ENCODE results near the gene TRAPPC10. TPM values are rescaled to one million over a fixed set of nuclear protein-coding genes. Genes with fewer than 3 reads are reported as not detected.

TRAPPC10 gene, protein sequence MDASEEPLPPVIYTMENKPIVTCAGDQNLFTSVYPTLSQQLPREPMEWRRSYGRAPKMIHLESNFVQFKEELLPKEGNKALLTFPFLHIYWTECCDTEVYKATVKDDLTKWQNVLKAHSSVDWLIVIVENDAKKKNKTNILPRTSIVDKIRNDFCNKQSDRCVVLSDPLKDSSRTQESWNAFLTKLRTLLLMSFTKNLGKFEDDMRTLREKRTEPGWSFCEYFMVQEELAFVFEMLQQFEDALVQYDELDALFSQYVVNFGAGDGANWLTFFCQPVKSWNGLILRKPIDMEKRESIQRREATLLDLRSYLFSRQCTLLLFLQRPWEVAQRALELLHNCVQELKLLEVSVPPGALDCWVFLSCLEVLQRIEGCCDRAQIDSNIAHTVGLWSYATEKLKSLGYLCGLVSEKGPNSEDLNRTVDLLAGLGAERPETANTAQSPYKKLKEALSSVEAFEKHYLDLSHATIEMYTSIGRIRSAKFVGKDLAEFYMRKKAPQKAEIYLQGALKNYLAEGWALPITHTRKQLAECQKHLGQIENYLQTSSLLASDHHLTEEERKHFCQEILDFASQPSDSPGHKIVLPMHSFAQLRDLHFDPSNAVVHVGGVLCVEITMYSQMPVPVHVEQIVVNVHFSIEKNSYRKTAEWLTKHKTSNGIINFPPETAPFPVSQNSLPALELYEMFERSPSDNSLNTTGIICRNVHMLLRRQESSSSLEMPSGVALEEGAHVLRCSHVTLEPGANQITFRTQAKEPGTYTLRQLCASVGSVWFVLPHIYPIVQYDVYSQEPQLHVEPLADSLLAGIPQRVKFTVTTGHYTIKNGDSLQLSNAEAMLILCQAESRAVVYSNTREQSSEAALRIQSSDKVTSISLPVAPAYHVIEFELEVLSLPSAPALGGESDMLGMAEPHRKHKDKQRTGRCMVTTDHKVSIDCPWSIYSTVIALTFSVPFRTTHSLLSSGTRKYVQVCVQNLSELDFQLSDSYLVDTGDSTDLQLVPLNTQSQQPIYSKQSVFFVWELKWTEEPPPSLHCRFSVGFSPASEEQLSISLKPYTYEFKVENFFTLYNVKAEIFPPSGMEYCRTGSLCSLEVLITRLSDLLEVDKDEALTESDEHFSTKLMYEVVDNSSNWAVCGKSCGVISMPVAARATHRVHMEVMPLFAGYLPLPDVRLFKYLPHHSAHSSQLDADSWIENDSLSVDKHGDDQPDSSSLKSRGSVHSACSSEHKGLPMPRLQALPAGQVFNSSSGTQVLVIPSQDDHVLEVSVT
- total RNA-seq, result 55.1 TPM

DNA sequence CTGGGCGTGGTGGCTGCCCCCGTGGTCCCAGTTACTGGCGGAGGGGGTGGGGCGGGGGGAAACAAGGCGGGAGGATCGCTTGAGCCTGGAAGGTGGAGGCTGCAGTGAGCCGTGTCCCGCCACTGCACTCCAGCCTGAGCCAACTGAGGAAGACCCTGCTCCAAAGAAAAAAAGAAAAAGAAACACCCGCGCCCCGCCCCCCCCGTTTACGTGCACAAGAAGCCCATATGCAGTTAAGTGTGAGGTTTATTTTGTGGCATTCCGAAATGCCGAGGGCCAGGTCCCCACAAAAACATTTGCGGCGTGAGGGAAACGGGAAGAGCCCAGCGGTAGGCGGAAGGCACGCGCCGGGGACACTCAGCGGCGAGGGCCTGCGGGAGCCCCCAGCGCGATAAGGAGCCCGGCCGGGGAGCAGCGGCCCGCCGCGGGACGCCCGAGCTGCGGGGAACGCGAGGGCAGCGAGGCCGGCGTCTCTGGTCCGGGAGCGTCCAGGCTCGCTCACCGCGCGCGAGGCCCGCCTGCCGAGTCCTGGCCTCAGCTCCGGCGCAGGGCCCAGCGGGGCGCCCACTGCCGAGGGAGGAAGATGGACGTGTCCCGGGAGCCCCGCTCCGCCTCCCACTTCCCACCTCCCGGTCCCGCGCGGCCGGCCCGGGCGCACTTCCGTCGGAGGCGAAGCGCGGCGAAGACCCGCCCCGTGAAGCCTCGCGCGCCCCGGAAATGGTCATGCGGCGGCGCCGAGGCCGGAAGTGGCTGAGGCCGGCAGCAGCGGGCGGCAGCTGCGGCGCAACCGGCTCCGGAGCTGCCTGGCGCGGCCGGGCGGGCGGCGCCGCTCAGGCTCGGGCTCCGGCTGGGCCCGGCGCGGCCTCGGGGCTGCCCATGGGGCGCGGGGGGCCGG, at the start of gene TRAPPC10:
TSS of gene TRAPPC10 (plus strand) at position 731 of the 895 bp plus-strand sequence. CDS start 185 bp downstream, outside the sequence.
- peak; percentile 91 for DNase-seq (ENCODE audit: low spot score)
- intact Hi-C loops (cut with DNase I), result no loop called here
- peak; percentile 96 for ATAC-seq

DNA sequence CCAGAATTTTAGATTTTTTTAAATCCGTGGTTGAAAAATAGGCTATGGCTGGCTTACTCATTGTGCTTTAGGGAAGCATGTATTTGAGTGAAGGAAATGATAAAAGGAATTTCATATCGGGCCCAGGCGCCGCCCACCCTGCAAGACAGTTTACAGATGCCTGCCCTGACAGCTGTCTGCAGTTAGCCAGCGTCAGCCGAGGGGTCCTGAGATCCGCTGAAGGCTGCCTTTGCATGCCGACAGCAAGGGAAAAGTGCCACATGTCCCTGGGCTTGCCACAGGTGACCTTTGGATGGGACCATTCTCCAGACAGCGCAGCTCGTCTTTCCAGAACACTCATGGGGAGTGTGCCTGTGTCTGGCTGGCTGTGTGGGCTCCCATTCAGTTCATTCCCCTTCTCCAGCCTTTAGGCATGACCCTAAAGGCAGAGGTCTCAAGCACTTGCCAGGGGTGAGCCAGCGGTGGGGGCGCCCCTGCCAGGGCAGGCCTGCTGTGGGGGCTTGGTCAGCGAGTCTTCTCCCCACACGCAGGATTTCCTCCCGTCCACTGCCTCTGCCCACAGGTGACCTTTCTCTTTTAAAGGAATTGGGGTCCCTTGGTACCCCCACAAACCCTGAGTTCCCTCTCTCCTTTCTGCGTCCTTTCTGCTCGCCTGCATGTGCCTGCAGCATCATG, 46.1 kb upstream of the TRAPPC10 start:
- ATAC-seq (no peak), DNase-seq (ENCODE audit: low spot score) (no peak)
- intact Hi-C loops (cut with DNase I), result no loop called here

DNA sequence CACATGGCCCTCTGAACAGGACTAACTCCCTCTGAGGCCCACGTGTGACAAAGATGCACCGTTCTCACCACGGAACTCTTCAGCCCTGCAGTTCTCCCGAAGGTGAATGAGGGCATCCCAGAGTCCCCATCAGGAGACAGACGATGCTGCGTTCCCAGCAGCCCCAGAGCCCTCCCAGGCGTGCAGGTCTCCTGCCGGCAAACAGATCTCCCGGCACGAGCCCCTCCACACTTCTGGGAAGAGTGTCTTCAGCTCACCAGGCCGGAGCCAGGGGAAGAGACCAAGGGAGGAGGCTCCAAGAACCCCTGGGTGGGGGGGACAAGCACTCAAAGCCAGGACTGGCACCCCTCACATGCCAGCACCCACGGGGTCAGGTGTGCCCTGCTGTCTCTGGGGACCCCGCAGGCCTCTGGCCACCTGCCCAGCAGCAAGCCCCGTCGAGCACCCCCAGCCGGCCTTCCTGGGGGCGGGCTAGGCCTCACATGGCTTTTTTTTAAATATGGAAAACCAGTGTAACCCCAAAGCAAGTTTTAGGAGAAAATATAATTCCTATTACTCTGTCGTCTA, 45.1 kb upstream of the TRAPPC10 start:
- ATAC-seq, result no peak
- no peak for DNase-seq (ENCODE audit: low spot score)
- intact Hi-C loops (cut with DNase I), result no loop called here

DNA sequence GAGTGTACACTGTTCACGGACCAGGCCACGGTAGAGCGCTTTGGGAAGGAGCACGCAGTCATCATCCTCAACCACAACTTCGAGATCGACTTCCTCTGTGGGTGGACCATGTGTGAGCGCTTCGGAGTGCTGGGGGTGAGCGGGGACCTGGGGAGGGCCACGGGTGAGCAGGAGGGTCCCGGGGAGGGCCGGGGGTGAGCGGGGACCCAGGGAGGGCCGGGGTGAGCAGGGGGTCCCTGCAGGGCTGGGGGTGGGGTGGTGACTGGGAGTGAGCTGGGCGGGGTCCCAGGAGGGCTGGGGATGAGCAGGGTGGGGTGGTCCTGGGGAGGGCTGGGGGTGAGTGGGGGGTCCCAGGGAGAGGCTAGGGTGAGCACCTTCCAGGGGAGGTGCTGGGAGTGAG, 44.1 kb upstream of the TRAPPC10 start:
- intact Hi-C loops (cut with DNase I), result no loop called here
- ATAC-seq (no peak), DNase-seq (ENCODE audit: low spot score) (no peak)

DNA sequence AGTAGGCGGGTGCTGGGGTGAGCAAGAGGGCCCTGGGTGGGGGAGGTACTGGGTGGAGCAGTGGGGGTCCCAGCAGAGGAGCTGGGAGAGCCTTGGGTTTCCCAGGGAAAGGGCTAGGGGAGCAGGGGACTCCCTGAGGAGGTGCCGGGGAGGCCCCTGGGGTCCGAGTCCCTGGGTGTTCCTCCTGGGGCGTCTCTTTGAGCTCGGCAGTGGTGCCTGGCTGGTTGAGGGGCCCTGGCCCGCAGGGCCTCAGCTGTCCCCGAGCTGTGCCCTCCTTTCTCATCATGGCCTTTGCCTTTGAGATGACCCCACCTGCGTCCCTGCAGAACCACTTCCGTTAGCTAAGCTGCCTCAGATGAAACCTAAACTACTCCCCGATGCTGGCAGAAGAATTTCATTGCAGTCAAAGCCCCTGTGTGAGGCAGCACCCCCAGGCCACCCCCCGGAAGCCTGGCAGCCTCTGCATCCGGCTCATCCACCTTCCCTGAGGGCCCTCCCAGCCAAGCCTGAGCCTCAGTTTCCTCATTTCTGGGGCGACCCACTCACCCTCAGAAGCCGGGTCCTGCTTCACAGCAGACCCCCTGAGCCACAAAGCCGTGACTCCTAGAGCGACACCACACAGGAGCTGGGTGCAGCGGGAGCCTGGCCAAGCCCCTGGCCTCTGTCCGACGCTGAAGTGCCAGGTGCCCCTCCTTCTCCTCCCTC, 43.5 kb upstream of the TRAPPC10 start:
- DNase-seq (ENCODE audit: low spot score), result no peak
- no peak for ATAC-seq
- intact Hi-C loops (cut with DNase I), result no loop called here

DNA sequence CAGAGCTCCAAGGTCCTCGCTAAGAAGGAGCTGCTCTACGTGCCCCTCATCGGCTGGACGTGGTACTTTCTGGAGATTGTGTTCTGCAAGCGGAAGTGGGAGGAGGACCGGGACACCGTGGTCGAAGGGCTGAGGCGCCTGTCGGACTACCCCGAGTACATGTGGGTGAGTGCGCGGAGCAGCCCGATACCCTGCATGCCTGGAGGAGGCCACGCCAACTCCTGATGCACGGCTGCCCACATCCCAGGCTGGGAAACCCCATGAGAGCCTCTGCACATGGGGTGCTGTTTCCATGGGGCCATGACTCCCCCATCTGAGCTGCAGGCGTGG, 43.0 kb upstream of the TRAPPC10 start:
- DNase-seq (ENCODE audit: low spot score) (no peak), ATAC-seq (no peak)
- intact Hi-C loops (cut with DNase I), result no loop called here

DNA sequence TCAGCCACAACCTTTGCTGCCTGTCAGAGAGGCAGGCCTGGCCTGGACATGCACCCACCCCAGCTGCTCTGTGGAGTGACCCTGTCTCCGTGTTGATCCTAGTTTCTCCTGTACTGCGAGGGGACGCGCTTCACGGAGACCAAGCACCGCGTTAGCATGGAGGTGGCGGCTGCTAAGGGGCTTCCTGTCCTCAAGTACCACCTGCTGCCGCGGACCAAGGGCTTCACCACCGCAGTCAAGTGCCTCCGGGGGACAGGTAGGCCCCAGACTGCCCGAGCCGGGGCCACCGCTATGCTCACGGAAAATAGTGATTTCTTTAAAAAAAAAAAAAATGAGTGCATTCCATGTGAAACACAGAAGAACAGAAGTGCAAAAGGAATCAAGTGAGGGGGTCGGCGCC, 41.6 kb upstream of the TRAPPC10 start:
- ATAC-seq (no peak), DNase-seq (ENCODE audit: low spot score) (no peak)
- intact Hi-C loops (cut with DNase I), result no loop called here

DNA sequence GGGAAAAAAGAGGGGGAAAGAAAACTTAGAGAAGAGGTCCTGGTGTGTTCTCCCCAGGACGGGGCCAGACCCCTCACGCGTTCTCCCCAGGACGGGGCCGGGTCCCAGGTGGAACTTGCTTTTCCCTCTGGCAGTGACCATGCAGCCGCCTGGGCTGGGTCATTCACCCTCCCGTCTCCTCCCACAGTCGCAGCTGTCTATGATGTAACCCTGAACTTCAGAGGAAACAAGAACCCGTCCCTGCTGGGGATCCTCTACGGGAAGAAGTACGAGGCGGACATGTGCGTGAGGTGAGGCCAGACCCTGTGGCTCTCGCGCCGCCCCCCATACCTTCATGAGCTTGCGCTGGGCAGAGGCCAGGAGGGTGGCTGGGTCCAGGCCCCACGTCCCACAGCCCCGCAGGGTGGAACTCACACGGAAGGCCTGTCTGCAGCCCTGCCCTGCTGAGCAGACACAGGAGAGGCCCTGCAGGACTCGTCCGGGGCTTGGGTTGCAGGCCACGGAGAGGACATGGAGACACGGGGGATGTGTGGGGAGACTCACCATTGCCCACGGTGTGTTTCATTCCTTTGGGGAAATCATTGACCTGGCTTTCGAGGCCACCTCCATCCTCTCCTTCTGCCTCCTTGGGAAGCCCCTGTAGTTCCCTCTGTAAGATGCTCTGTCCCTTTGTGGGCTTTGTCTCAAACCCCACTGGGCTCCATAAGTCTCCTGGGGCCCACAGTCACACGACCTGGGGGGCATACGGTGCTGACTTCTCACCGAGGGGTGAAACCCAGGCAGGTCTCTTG, 40.7 kb upstream of the TRAPPC10 start:
- DNase-seq (ENCODE audit: low spot score) (no peak), ATAC-seq (peak; percentile 70)
- intact Hi-C loops (cut with DNase I), result no loop called here

DNA sequence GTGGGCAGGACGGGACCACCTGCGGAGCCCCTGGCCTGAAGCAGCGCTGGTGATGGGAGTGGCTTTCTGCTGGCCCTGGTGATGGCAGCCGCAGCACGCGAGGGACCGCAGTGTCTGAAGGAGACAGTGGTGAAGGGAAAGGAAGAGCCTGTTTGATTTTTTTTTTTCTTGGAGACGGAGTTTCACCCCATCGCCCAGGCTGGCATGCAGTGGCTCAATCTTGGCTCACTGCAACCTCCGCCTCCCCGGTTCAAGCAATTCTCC, 40.2 kb upstream of the TRAPPC10 start:
- no peak for DNase-seq (ENCODE audit: low spot score)
- ATAC-seq, result no peak
- intact Hi-C loops (cut with DNase I), result no loop called here

DNA sequence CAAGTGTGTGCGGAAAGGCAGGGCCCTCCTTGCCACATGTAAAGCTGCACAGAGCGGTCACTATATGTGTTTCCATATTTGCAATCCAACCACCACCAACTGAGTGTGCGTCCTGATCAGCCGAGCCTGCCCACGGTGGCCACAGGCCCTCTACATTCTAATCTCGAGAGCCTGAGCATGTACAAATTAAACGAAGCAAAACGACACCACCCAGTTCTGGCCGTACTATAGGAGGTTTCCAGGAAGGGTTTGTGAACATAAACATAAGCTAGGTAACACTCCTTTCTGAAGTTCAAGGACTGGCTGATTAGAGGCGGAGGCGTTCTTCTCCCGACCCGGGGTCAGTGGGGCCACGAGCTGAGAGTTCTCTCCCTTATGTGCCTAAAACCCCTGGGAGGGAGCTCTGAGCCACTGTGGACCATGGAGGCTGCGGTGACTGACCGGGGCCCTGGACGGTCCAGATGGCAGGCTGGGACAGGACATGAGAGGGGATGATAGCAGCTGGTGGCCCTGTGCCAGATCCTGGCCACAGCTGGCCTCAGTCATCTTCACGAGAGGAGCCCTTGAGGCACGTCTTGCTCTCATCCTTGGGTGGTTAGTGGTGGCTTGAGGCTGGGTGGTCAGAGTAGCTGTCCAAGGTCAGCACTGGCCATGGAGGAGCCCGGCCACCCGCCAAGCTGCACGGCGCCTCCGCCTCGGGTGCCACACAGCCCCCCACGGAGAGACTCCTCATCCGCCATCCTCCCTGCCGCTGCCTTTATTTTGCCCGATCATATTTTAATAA, 39.1 kb upstream of the TRAPPC10 start:
- ATAC-seq, result peak; percentile 13
- intact Hi-C loops (cut with DNase I), result no loop called here
- no peak for DNase-seq (ENCODE audit: low spot score)

DNA sequence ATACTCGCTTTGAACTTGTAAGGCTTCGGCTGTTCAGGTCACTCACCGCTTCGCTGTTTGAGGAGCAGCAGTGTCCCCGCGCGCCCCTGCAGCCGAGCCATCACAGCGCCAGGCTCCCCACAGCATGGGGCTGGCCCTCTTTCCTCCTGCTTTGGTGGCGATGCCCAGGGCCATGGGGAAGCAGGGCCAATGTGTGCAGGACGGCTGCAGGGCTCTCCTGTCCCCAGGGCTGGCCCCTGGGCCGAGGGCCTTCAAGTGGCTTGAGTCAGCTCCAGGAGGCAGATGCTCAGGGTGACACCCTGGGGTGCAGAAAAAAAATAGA, 38.5 kb upstream of the TRAPPC10 start:
- no peak for ATAC-seq
- no peak for DNase-seq (ENCODE audit: low spot score)
- intact Hi-C loops (cut with DNase I), result no loop called here

DNA sequence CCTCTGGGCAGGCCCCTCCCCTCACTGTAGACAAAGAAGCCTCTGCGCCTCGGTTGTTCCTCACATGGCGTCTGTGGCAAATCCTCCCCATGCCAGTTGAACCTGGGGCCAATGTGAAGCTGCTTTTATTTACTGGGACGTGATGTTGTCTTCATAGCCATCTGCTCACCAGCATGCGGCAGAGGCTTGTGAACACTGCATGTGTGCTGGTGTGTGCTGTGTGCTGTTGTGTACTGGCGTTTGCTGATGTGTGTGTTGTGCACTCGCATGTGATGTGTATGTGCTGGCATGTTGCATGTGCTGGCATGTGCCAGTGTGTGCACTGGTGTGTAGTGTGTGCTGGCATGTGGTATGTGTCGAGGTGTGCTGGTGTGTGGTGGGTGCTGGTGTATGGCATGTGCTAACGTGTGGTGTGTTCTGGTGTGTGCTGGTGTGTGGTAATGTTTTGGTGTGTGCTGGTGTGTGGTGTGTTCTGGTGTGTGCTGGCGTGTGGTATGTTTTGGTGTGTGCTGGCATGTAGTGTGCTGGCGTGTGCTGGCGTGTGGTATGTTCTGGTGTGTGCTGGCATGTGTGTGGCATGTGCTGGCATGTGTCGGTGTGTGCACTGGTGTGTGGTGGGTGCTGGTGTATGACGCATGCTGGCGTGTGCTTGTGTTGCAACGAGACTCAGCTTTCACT, 37.2 kb upstream of the TRAPPC10 start:
- intact Hi-C loops (cut with DNase I), result no loop called here
- no peak for DNase-seq (ENCODE audit: low spot score)
- peak; percentile 3 for ATAC-seq

DNA sequence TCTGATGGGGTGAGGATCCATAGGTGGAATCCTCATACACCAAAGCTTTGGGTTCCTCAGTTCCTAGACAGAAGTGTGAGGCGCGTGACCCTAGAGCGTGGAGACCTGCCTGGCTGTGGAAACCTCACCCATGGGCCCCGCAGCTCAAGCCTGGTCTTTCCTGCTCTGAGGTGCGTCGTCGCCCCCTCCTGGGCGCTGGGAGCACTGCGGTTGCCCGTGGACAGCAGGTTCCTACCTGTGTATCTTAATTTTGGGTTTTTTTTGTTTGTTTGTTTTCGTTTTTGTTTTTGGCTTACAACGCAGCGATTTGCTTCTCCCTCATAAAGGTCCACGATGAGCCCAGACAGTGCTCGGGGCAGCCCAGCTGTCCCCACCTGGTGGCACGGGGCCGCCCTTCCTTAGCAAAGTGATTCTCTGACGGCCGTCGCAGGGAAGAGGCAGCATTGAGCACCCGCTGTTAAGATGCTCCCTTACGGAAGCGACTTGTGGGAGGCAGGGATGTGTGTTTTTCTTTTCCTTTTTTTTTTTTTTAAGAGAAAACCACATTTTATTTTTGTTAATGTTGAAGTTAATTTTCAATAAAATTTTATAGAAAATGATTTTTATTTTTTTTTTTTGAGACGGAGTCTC, 36.5 kb upstream of the TRAPPC10 start:
- intact Hi-C loops (cut with DNase I), result no loop called here

DNA sequence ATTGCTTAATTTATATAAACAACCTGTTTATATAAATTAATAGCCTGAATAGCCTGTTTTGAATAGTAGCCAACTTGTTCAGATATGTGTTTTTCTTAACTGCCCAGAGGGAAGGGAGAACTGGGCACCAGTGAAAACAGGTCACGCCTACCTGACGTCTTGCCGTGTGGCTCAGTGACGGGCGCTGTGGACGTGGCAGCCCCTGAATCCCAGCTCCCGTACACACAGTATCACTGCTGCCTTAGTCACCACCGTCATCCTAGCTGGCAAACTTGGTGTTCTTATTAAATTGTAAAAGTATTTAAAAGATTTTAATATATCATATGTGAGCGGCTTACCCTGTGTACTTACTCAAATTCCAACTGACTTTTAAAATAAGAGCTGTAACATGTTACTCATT, 35.4 kb upstream of the TRAPPC10 start:
- intact Hi-C loops (cut with DNase I), result no loop called here

More for the DNA sequence above, 36.5 kb upstream of the TRAPPC10 start:
- peak; percentile 80 for ATAC-seq
- DNase-seq (ENCODE audit: low spot score), result peak; percentile 89

DNA sequence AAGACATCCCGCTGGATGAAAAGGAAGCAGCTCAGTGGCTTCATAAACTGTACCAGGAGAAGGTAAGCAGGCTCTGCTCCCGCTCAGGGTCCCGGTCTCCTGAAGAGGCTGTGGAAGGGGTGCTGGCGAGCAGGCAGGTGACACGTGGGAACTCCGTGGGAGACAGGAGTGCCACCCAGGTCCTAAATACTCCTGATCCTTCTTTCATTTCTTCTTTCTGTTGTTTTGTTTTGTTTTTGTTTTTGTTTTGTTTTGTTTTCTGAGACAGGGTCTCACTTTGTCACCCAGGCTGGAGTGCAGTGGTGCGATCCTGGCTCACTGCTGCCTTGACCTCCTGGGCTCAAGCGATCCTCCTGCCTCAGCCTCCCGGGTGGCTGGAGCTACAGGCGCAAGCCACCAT, 34.0 kb upstream of the TRAPPC10 start:
- ATAC-seq, result no peak
- intact Hi-C loops (cut with DNase I), result no loop called here
- no peak for DNase-seq (ENCODE audit: low spot score)

More for the DNA sequence above, 35.4 kb upstream of the TRAPPC10 start:
- DNase-seq (ENCODE audit: low spot score) (no peak), ATAC-seq (no peak)

Measured in sciatic nerve (tissue), 2 donors.